ENCODE results near the gene GDPD5.
A peak's percentile ranks its signal among the peaks of the same experiment; 100 is the strongest.

The GDPD5 gene

GRCh38 chr11:75525433-75526191, at the start of gene GDPD5:
TSS of gene GDPD5 (minus strand) at chr11:75525941. CDS start at chr11:75477735, 48,206 bp downstream.
- DNase-seq (ENCODE audit: low read depth in 2 of 2): peak; percentile 52 to 65

GRCh38 chr11:75574698-75575602, 49.2 kb upstream of the GDPD5 start:
- no peak for DNase-seq (ENCODE audit: low read depth in 2 of 2)

GRCh38 chr11:75572744-75573143, 47.0 kb upstream of the GDPD5 start:
- DNase-seq (ENCODE audit: low read depth in 2 of 2): no peak

- no peak for DNase-seq (ENCODE audit: low read depth in 2 of 2)
These were observed 45.9 kb upstream of the GDPD5 start for GRCh38 chr11:75571625-75572024.

DNA sequence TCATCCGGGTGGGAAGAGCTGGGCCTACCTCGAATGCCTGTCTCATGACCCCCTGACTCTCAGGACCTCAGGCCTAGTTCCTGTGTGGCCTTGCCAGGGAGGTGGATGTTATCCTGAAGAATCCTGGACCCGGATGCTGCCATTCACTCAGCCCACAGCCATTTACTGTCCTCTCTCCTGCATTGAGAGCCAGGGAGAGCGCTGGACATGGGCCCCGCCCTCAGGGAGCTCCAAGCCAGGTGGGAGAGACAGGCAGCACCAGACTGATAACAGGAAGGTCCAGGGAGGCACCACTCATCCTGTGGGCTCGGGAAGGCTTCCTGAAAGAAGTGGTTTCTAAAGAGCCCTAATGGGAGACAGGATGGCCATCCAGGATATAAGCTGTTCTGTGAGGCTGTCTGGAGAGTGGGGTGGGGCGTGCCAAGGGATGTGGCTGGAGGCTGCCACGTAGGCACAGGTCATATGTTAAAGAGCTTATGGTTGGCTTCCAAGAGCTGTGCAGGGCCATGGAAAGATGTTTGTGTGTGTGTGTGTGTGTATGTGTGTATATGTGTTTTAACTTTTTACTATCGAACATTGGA, 44.9 kb upstream of the GDPD5 start:
- DNase-seq (ENCODE audit: low read depth in 2 of 2): no peak

GRCh38 chr11:75568616-75569219, 43.0 kb upstream of the GDPD5 start:
- no peak for DNase-seq (ENCODE audit: low read depth in 2 of 2)

- no peak for DNase-seq (ENCODE audit: low read depth in 2 of 2)
These were observed 42.2 kb upstream of the GDPD5 start for GRCh38 chr11:75567971-75568370.

- DNase-seq (ENCODE audit: low read depth in 2 of 2): no peak
These were observed 41.1 kb upstream of the GDPD5 start for GRCh38 chr11:75566763-75567279.

- no peak for DNase-seq (ENCODE audit: low read depth in 2 of 2)
These were observed 40.4 kb upstream of the GDPD5 start for GRCh38 chr11:75565916-75566762.

DNA sequence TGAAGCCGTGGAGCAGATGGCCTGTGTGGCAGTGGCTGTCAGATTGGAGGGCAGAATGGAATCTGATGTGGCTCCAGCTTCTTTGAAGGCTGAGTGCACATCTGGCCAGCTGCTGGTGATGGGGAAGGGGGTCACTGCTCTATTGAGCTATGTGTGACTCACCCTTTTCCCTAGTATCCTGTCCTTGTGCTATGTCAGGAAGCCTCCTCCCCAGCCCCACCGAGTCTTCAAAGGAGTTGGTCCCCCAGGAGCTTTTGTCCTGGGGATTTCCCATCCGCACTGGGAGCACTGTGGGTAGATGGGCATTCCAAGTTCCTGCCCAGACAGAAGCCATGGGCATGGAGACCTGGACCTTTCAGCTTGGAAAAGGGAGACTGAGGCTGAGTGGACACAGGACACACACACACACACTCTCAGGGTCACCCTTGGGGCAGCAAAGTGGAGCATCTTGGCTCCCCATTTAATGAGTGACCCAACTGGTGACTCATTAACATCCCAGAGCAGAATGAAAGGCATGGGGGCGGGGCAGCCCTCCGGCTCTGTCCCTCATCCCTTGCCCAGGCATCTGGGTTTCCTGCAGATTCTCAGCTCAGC, 39.6 kb upstream of the GDPD5 start:
- no peak for DNase-seq (ENCODE audit: low read depth in 2 of 2)

- no peak for DNase-seq (ENCODE audit: low read depth in 2 of 2)
These were observed 38.3 kb upstream of the GDPD5 start for GRCh38 chr11:75563978-75564552.

DNA sequence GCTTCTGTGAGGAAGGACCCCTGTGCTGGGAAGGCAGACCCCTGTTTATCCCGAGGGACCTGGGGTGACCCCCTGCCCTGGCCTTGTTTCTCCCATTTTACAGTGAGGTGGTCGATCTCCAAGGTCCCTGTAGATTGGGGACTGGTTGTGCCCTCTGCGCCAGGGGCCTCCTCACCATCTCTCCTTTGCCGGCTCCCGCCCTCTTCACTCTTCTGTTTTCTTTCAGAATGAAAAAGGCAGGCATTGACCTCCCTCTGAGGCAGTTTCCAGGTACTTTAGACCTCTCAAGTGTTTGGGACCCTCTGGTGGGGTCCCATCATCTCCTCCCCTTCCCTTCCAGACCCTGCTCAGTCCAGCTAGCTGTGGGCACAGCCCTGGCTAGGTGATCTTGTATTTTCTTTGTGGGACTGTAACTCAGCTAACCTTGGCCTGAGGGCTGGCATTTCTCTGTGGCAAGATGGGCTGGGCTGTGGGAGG, 37.8 kb upstream of the GDPD5 start:
- DNase-seq (ENCODE audit: low read depth in 2 of 2): no peak

- no peak for DNase-seq (ENCODE audit: low read depth in 2 of 2)
These were observed 37.2 kb upstream of the GDPD5 start for GRCh38 chr11:75562836-75563484.

DNA sequence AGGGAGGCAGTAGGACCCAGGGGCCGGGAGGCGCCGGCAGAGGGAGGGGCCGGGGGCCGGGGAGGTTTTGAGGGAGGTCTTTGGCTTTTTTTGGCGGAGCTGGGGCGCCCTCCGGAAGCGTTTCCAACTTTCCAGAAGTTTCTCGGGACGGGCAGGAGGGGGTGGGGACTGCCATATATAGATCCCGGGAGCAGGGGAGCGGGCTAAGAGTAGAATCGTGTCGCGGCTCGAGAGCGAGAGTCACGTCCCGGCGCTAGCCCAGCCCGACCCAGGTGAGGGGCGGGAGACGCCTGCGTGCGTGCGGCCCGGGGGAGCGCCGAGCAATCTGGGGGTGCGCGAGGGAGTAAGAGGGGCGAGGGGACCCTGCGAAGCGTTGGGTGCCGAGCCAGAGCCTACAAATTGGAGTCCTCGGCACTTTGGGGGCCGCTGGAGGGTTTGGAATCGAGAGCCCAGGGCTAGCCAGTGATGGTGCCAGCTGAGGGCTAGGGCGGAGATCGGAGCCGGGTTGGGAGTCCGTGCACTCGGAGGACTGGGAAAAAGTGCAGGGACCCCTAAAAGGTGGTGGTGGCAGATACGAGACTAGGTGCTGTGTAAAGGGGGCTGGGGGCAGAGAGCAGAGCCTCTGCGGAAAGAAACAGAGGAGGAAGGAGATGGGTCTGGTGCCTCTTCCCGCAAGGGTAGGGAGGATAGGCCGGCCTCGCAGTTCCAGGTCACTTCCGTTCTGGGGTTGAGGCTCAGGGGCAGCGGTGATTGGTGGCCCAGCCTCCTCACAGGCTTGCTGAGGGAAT, 36.5 kb upstream of the GDPD5 start, which contains the start of gene SERPINH1:
Gene SERPINH1 (plus strand): TSS at position 206 of the 788 bp plus-strand sequence. CDS start 4,097 bp downstream, outside the sequence.
- no peak for DNase-seq (ENCODE audit: low read depth in 2 of 2)

DNA sequence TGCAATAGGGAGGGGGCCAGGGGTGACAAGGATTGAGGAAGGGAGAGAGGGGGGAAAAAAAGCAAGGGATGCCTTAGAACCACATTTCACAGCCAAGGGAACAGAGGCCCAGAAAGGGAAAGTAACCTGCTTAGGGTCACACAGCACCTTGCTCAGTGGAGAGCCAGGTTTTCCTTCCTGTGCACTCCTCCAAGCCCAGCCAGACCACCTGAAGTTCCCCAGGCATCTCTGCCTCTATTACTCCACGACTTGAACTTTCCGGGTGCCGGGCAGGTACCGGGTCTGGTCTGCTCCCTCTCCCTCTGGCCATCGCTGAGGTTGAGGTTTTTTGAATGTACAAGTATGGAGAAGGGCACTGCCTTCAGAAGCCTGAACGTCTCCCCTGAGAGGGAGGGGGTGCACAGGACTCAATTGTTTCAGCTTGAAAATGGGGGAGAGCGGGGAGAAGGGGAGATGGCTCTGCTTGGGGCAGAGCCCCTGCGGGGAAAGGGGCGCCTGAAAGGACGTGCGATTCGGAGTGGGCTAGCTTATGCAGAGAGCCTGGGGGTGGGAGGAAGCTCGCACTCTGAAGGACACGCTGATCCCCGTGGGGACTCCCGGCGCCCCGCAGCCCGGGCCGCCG, 35.8 kb upstream of the GDPD5 start:
- no peak for DNase-seq (ENCODE audit: low read depth in 2 of 2)

GRCh38 chr11:75560644-75561043, 34.9 kb upstream of the GDPD5 start:
- DNase-seq (ENCODE audit: low read depth in 2 of 2): no peak

DNA sequence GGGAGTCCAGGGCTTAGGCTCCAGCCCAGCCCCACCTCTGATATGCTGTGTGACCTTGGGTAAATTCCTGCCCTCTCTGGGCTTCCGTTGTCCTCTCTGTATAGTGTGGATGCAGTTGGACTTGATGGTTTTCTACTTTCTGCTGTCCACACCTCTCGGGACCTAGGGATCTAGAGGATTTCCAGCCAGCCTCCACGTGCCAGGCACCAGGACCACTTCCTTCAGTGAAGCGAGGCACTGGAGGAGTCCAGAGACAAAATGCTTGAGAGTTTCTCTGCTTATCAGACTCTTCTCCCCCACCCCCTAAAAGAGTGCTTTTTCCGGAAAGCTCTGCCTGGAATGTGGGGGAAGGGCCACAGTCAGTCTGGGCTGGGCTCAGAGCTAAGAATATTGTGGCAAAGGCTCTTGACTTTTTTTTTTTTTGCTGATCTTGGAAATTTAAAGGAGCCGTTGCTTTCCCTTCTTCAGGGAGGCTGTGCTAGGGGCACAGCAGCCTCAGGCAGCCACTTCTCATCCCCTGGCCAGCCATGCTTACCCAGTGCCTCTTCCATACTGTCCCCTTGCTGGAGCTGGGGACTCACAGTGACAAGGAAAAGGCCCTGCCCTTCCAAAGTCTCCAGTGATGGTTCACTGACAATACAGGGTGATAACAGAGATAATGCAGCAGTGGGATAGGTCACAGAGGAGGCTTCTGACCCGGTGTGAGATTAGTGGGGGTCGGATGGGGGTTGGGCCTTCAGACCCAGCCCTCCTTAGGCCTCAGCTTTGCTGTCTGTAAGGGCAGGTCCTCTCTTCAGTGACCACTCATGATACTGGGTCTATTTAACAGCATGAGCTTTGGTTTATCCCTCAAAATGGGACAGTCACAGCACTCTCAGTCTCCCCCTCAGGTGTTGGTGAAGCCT, 33.5 kb upstream of the GDPD5 start:
- DNase-seq (ENCODE audit: low read depth in 2 of 2): no peak

All from stimulated activated CD8-positive, alpha-beta memory T cell treated with anti-CD3 and anti-CD28 coated beads, Interleukin-15, amount 100 ng/mL, for 4 hours (primary cell).